HCT116 (cell line): ENCODE results near the gene MMS19. TPM values are rescaled to one million over a fixed set of nuclear protein-coding genes. Genes with fewer than 3 reads are reported as not detected.
"Not testable (repeated sequence)": the region's sequence is repeated elsewhere in the genome, so short reads cannot be mapped to it uniquely, and the experiment has no call there.

Experiments
- ATAC-seq: fragments of 200-7000 bp; cut with Tn5 transposase; 2 replicates; pipeline ENCODE4 v1.9.1; 2020; ENCODE audit warnings: mild to moderate bottlenecking, moderate library complexity
- BruUV-seq: library from RNA; stranded (reverse); fragments of 400-500 nt; replicated peaks from 2 replicates; lab custom pipeline; 2021; lab: Mats Ljungman, UMichigan
- CTCF ChIA-PET: fragments of 300-600 bp; sonication (Branson Sonifier 250); formaldehyde crosslinking; loops from one replicate; lab custom pipeline; 2021; ENCODE audit warnings: antibody characterized with exemption; lab: Charles Lee
- POLR2A ChIA-PET: fragments of 300-600, 350-600 bp; sonication (Branson Sonifier 250); formaldehyde crosslinking; loops from one replicate; lab custom pipeline; 2021; ENCODE audit warnings: antibody characterized with exemption; lab: Charles Lee
- RAD21 ChIA-PET, 2 experiments: fragments of 300-600 bp; sonication (Branson Sonifier 250); formaldehyde crosslinking; loops; one replicate each; lab custom pipeline; 2023; ENCODE audit warnings: low total read pairs in 2 of 2; ENCODE audit not compliant: uncharacterized antibody in 2 of 2, unreplicated experiment in 2 of 2, low non-redundant PET in 1 of 2; lab: Charles Lee
- DNase-seq: peaks from one replicate; pipeline ENCODE4 v3.0.0-alpha.2; 2010; ENCODE audit warnings: low read depth, low spot score
- H2AFZ ChIP-seq: fragments of 200-600 bp; shearing (Covaris generic), sonication (generic); 2 replicates; pipeline ENCODE4 v1.6.1; 2017; ENCODE audit warnings: low read depth, mixed run types, mixed read lengths, antibody characterized with exemption, low read length; ENCODE audit not compliant: poor library complexity, severe bottlenecking
- H3K27ac ChIP-seq: 2 replicates; pipeline ENCODE4 v1.5.1; 2012; ENCODE audit warnings: low read depth, low read length
- H3K27me3 ChIP-seq: fragments of 200-600 bp; sonication (generic); 2 replicates; pipeline ENCODE4 v1.6.1; 2016; ENCODE audit warnings: mixed run types, low read length, mixed read lengths; ENCODE audit not compliant: insufficient read depth
- H3K36me3 ChIP-seq, 2 experiments: fragments of 200-500 bp in 1 of 2; fragments of 200-600 bp in 1 of 2; sonication (Bioruptor generic) in 1 of 2; sonication (generic) in 1 of 2; 2 replicates each; pipeline versions ENCODE4 v1.5.1 to v1.6.1; 2014 to 2016; ENCODE audit warnings: low read length in 2 of 2, inconsistent platforms in 1 of 2, mixed read lengths in 1 of 2, mixed run types in 1 of 2; ENCODE audit not compliant: insufficient read depth in 2 of 2, control insufficient read depth in 1 of 2
- H3K4me1 ChIP-seq, 2 experiments: fragments of 200-600 bp in 1 of 2; sonication (generic) in 1 of 2; 2 replicates each; pipeline versions ENCODE4 v1.5.1 to v1.6.1; 2012 to 2017; ENCODE audit warnings: low read length in 2 of 2, inconsistent platforms in 1 of 2, mild to moderate bottlenecking in 1 of 2, mixed read lengths in 1 of 2, mixed run types in 1 of 2, moderate library complexity in 1 of 2; ENCODE audit not compliant: insufficient read depth in 2 of 2, control insufficient read depth in 1 of 2
- H3K4me2 ChIP-seq: fragments of 200-600 bp; sonication (generic); 2 replicates; pipeline ENCODE4 v1.6.1; 2017; ENCODE audit warnings: mixed run types, low read length, mixed read lengths
- H3K4me3 ChIP-seq, 2 experiments: fragments of 200-600 bp in 1 of 2; sonication (generic) in 1 of 2; replicated peaks in 1 of 2; 2 replicates each; pipeline ENCODE4 v1.5.1; 2011 to 2016; ENCODE audit warnings: low read length in 2 of 2, control low read depth in 1 of 2, low read depth in 1 of 2, mild to moderate bottlenecking in 1 of 2, mixed read lengths in 1 of 2, mixed run types in 1 of 2
- H3K79me2 ChIP-seq: fragments of 200-600 bp; sonication (generic); 2 replicates; pipeline ENCODE4 v1.6.1; 2017; ENCODE audit warnings: mild to moderate bottlenecking, mixed run types, low read length, moderate library complexity, mixed read lengths; ENCODE audit not compliant: insufficient read depth
- H3K9ac ChIP-seq: fragments of 200-600 bp; sonication (generic); 2 replicates; pipeline ENCODE4 v1.6.1; 2016; ENCODE audit warnings: low read length, mixed read lengths
- H3K9me2 ChIP-seq: fragments of 200-600 bp; sonication (generic), shearing (Covaris generic); 2 replicates; pipeline ENCODE4 v1.6.1; 2017; ENCODE audit warnings: mixed run types, mild to moderate bottlenecking, moderate library complexity; ENCODE audit not compliant: insufficient read depth
- H3K9me3 ChIP-seq, 2 experiments: fragments of 200-500 bp in 1 of 2; fragments of 200-600 bp in 1 of 2; sonication (Bioruptor generic) in 1 of 2; sonication (generic) in 1 of 2; 2 replicates each; pipeline ENCODE4 v1.6.1; 2014 to 2017; ENCODE audit warnings: low read length in 2 of 2, mixed read lengths in 2 of 2, inconsistent platforms in 1 of 2, low read depth in 1 of 2, mild to moderate bottlenecking in 1 of 2, mixed run types in 1 of 2, moderate library complexity in 1 of 2; ENCODE audit not compliant: control insufficient read depth in 1 of 2, insufficient read depth in 1 of 2
- H4K20me1 ChIP-seq: fragments of 200-600 bp; sonication (generic), shearing (Covaris generic); 2 replicates; pipeline ENCODE4 v1.6.1; 2017; ENCODE audit warnings: mixed run types, mild to moderate bottlenecking, moderate library complexity; ENCODE audit not compliant: insufficient read depth
- EZH2 ChIP-seq: fragments of 200-600 bp; sonication (generic); IDR thresholded peaks from 2 replicates; pipeline ENCODE4 v1.6.1; 2017; ENCODE audit warnings: antibody characterized with exemption, mixed run types
- EZH2phosphoT487 ChIP-seq: fragments of 200-600 bp; IDR thresholded peaks from 2 replicates; pipeline ENCODE4 v1.6.1; 2018; ENCODE audit warnings: antibody characterized with exemption, borderline replicate concordance
- POLR2A ChIP-seq: IDR thresholded peaks from 2 replicates; pipeline ENCODE4 v1.7.0; 2011; ENCODE audit warnings: borderline replicate concordance; ENCODE audit not compliant: insufficient read depth, insufficient read length; ENCODE audit errors: extremely low read depth
- RAD21 ChIP-seq: IDR thresholded peaks from 2 replicates; pipeline ENCODE4 v1.6.1; 2012; ENCODE audit warnings: low read depth, mild to moderate bottlenecking
- SRF ChIP-seq: IDR thresholded peaks from 2 replicates; pipeline ENCODE4 v1.6.1; 2012; ENCODE audit warnings: low read depth
- ZFX ChIP-seq: fragments of 450-650 bp; IDR thresholded peaks from 2 replicates; pipeline ENCODE4 v1.6.1; 2017
- ZNF274 ChIP-seq: fragments of 200-500 bp; sonication (Bioruptor generic); IDR thresholded peaks from 2 replicates; pipeline ENCODE4 v1.6.1; 2014; ENCODE audit warnings: mild to moderate bottlenecking, low read depth, low read length, inconsistent platforms
- intact Hi-C: fragments of 100-400 bp; cut with micrococcal nuclease; formaldehyde crosslinking; loops from 2 replicates; pipeline ENCODE4 v1.10.0; 2022
- total RNA-seq: library from RNA; stranded (reverse); gene quantifications from one replicate; pipeline ENCODE4 v1.2.1, GENCODE V29; 2021; ENCODE audit not compliant: unreplicated experiment
- TF ChIP-seq, protein P1 (sequence below): IDR thresholded peaks from 2 replicates; pipeline ENCODE4 v1.6.1; 2011; ENCODE audit warnings: mild to moderate bottlenecking, low read length, moderate library complexity; ENCODE audit not compliant: insufficient replicate concordance; ENCODE audit errors: extremely low read depth
- TF ChIP-seq, protein P2 (sequence below), 3 experiments: fragments of 200-600 bp in 1 of 3; sonication (generic) in 1 of 3; IDR thresholded peaks in 2 of 3; conservative IDR thresholded peaks in 1 of 3; 2 replicates each; pipeline ENCODE4 v1.5.1; 2012 to 2017; ENCODE audit warnings: low read depth in 2 of 3, low read length in 2 of 3, antibody characterized with exemption in 1 of 3, borderline replicate concordance in 1 of 3, control low read depth in 1 of 3, mild to moderate bottlenecking in 1 of 3, mixed read lengths in 1 of 3, mixed run types in 1 of 3, moderate library complexity in 1 of 3; ENCODE audit not compliant: insufficient read depth in 1 of 3
- TF ChIP-seq, protein P3 (sequence below): IDR thresholded peaks from 2 replicates; pipeline ENCODE4 v1.6.1; 2012

The MMS19 gene
- total RNA-seq, 1 experiment from 2014 or later: 101 TPM

DNA sequence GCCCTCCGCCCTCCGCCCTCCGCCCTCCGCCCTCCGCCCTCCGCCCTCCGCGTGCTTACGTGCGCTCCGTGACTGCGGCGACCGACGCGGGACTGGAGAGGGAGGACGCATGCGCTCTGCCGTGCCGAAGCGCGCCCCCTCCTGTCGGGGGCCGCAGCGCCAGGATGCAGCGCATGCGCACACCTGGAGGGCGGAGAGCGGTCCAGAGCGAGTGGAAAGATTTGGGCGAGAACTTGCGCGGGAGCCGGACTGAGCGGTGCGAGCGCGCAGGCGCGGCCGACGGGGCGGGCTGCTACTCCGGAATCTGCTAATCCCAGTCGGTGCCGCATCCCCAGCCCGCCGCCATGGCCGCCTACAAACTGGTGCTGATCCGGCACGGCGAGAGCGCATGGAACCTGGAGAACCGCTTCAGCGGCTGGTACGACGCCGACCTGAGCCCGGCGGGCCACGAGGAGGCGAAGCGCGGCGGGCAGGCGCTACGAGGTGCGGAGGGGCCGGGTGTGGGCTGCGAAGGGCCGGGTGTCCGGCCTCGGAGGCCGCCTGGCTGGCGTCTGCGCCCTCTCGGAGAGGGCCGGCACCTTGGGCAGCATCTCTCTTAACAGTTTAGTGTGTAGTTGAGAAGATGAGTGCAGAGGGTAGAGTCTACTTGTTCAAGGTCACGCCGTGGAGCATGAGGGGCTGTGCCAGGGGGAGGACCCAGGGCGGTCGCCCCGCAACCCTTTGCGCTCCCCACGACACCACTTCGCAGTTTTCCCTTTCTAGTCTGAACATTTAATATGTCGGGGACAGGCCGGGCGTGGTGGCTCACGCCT, 72.1 kb downstream of the MMS19 start, which contains the start of gene PGAM1 (continued):
- TF ChIP-seq, protein P1, sequence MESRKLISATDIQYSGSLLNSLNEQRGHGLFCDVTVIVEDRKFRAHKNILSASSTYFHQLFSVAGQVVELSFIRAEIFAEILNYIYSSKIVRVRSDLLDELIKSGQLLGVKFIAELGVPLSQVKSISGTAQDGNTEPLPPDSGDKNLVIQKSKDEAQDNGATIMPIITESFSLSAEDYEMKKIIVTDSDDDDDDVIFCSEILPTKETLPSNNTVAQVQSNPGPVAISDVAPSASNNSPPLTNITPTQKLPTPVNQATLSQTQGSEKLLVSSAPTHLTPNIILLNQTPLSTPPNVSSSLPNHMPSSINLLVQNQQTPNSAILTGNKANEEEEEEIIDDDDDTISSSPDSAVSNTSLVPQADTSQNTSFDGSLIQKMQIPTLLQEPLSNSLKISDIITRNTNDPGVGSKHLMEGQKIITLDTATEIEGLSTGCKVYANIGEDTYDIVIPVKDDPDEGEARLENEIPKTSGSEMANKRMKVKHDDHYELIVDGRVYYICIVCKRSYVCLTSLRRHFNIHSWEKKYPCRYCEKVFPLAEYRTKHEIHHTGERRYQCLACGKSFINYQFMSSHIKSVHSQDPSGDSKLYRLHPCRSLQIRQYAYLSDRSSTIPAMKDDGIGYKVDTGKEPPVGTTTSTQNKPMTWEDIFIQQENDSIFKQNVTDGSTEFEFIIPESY: no peak
- TF ChIP-seq RAD21: no peak
- TF ChIP-seq, protein P2, sequence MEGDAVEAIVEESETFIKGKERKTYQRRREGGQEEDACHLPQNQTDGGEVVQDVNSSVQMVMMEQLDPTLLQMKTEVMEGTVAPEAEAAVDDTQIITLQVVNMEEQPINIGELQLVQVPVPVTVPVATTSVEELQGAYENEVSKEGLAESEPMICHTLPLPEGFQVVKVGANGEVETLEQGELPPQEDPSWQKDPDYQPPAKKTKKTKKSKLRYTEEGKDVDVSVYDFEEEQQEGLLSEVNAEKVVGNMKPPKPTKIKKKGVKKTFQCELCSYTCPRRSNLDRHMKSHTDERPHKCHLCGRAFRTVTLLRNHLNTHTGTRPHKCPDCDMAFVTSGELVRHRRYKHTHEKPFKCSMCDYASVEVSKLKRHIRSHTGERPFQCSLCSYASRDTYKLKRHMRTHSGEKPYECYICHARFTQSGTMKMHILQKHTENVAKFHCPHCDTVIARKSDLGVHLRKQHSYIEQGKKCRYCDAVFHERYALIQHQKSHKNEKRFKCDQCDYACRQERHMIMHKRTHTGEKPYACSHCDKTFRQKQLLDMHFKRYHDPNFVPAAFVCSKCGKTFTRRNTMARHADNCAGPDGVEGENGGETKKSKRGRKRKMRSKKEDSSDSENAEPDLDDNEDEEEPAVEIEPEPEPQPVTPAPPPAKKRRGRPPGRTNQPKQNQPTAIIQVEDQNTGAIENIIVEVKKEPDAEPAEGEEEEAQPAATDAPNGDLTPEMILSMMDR (IDR thresholded peaks at IDR 0.05 in 2 of 3, conservative IDR thresholded peaks at IDR 0.05 in 1 of 3; ENCODE audit: borderline replicate concordance in 1 of 3, insufficient read depth in 1 of 3, low read depth in 2 of 3, low read length in 2 of 3): peak in 2 of 3 experiments; percentile 45 to 69; a peak in 4 of 6 replicates
- peak; percentile 79 for TF ChIP-seq ZFX
- TF ChIP-seq EZH2: no peak
- no peak for TF ChIP-seq SRF
- TF ChIP-seq, protein P3, sequence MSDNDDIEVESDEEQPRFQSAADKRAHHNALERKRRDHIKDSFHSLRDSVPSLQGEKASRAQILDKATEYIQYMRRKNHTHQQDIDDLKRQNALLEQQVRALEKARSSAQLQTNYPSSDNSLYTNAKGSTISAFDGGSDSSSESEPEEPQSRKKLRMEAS: peak; percentile 52; the same call in 1 of the 2 replicates
- TF ChIP-seq ZNF274: no peak
- no peak for TF ChIP-seq EZH2phosphoT487
- TF ChIP-seq POLR2A: peak; percentile 47

DNA sequence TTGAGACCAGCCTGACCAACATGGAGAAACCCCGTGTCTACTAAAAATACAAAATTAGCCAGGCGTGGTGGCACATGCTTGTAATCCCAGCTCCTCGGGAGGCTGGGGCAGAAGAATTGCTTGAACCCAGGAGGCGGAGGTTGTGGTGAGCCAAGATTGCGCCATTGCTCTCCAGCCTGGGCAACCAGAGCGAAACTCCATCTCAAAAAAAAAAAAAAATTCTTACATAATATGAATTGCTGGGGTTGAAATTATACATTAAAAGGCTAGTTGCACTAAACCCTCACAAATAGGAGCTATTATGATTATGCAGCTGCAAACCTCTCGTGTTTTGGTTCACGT, 74.5 kb downstream of the MMS19 start:
- H3K36me3 ChIP-seq: peaks cover 3 to 13% of the 10 kb centered on the region in 2 experiments; a peak in 3 of 4 replicates
- ATAC-seq, H3K27ac ChIP-seq, BruUV-seq, H3K27me3 ChIP-seq, H3K9me2 ChIP-seq, H2AFZ ChIP-seq, DNase-seq, H3K9me3 ChIP-seq, RAD21 ChIA-PET, intact Hi-C loops, H3K4me3 ChIP-seq, H3K9ac ChIP-seq, CTCF ChIA-PET, H3K4me2 ChIP-seq, H4K20me1 ChIP-seq: not testable (repeated sequence)
- H3K4me1 ChIP-seq: peaks cover 8 to 32% of the 10 kb centered on the region in 2 experiments
- POLR2A ChIA-PET: interaction anchor here (1.2 kb wide), 1 partner anchor 11 kb away, joined by 3 read pairs; no protein-coding TSS in a partner anchor
- H3K79me2 ChIP-seq: peaks cover 31% of the 10 kb centered on the region
